Gastroesophageal sphincter (tissue), 3 donors: ENCODE data around the gene CHRNE.

Experiments used
- CTCF ChIP-seq, 4 experiments: fragments of 200-600 bp in 2 of 4; fragments of 450-650 bp in 2 of 4; sonication (generic) in 1 of 4; IDR thresholded peaks; one replicate each; pipeline ENCODE4 v1.5.1; 2017 to 2019; ENCODE audit warnings: antibody characterized with exemption in 4 of 4, mild to moderate bottlenecking in 2 of 4, moderate library complexity in 2 of 4
- EP300 ChIP-seq: sonication (generic); formaldehyde crosslinking; IDR thresholded peaks from one replicate; pipeline ENCODE4 v1.6.1; 2017; ENCODE audit warnings: antibody characterized with exemption, mild to moderate bottlenecking
- POLR2A ChIP-seq, 2 donors: fragments of 450-650 bp; IDR thresholded peaks; one replicate each; pipeline ENCODE4 v1.6.1; 2017; ENCODE audit warnings: antibody characterized with exemption in 2 of 2, mild to moderate bottlenecking in 2 of 2, moderate library complexity in 1 of 2

- TF ChIP-seq CTCF (IDR thresholded peaks at IDR 0.05) (no peak), POLR2A (IDR thresholded peaks at IDR 0.05) (no peak), EP300 (no peak)
Measured at GRCh38 chr17:4895121-4895520, 7.8 kb downstream of the CHRNE start.
